IMR-90 (cell line): ENCODE data around the gene CATSPER1. TPM values are rescaled to one million over a fixed set of nuclear protein-coding genes. Genes with fewer than 3 reads are reported as not detected.
A peak's percentile ranks its signal among the peaks of the same experiment; 100 is the strongest.

ENCODE experiments used
- ATAC-seq: fragments of 200-7000 bp; cut with Tn5 transposase; 2 replicates; pipeline ENCODE4 v1.9.1; 2020; ENCODE audit warnings: low read depth, mild to moderate bottlenecking, moderate library complexity
- BruUV-seq: library from RNA; stranded (reverse); fragments of 400-500 nt; replicated peaks from 2 replicates; lab custom pipeline; 2021; lab: Mats Ljungman, UMichigan
- CTCF ChIA-PET: fragments of 300-600 bp; formaldehyde crosslinking; extraction: SDS; loops from one replicate; lab custom pipeline; 2021; ENCODE audit warnings: antibody characterized with exemption; lab: Yijun Ruan, JAX
- POLR2A ChIA-PET: fragments of 300-600 bp; sonication (Branson Sonifier 250); formaldehyde crosslinking; loops from one replicate; lab custom pipeline; 2022; ENCODE audit warnings: antibody characterized with exemption; ENCODE audit not compliant: unreplicated experiment; lab: Charles Lee
- DNase-seq: peaks from one replicate; pipeline ENCODE4 v3.0.0; 2013
- H2AFZ ChIP-seq: replicated peaks from 2 replicates; pipeline ENCODE3; 2013; ENCODE audit warnings: low read length, mild to moderate bottlenecking; ENCODE audit not compliant: poor library complexity
- H2AK5ac ChIP-seq: 2 replicates; pipeline ENCODE4 v1.6.1; 2013; ENCODE audit warnings: low read depth, low read length, inconsistent platforms
- H2AK9ac ChIP-seq: replicated peaks from 2 replicates; pipeline ENCODE3; 2013; ENCODE audit warnings: mild to moderate bottlenecking, low read depth, low read length, moderate library complexity; ENCODE audit not compliant: poor library complexity
- H2BK120ac ChIP-seq: 2 replicates; pipeline ENCODE4 v1.6.1; 2013; ENCODE audit warnings: low read depth, low read length, inconsistent platforms
- H2BK15ac ChIP-seq: 3 replicates; pipeline ENCODE4 v1.6.1; 2013; ENCODE audit warnings: low read depth, low read length, inconsistent platforms
- H2BK20ac ChIP-seq: 2 replicates; pipeline ENCODE4 v1.6.1; 2013; ENCODE audit warnings: low read depth, mild to moderate bottlenecking, inconsistent platforms, low read length, moderate library complexity
- H2BK5ac ChIP-seq: 2 replicates; pipeline ENCODE4 v1.6.1; 2013; ENCODE audit warnings: mild to moderate bottlenecking, low read depth, low read length, inconsistent platforms; ENCODE audit not compliant: poor library complexity, severe bottlenecking
- H3K14ac ChIP-seq: replicated peaks from 2 replicates; pipeline ENCODE4 v1.6.1; 2013; ENCODE audit warnings: low read depth, low read length, inconsistent platforms
- H3K18ac ChIP-seq: 2 replicates; pipeline ENCODE4 v1.6.1; 2013; ENCODE audit warnings: low read depth, low read length, control low read depth
- H3K23ac ChIP-seq: 2 replicates; pipeline ENCODE4 v1.6.1; 2013; ENCODE audit warnings: low read depth, low read length, inconsistent platforms
- H3K27ac ChIP-seq: 2 replicates; pipeline ENCODE4 v1.5.1; 2013; ENCODE audit warnings: mild to moderate bottlenecking, control low read depth, low read length; ENCODE audit not compliant: insufficient read depth
- H3K27me3 ChIP-seq: 2 replicates; pipeline ENCODE4 v1.6.1; 2013; ENCODE audit warnings: low read length; ENCODE audit not compliant: control insufficient read depth, insufficient read depth
- H3K36me3 ChIP-seq: 2 replicates; pipeline ENCODE4 v1.6.1; 2013; ENCODE audit warnings: low read length, mixed read lengths; ENCODE audit not compliant: control insufficient read depth, insufficient read depth
- H3K4ac ChIP-seq: 2 replicates; pipeline ENCODE4 v1.6.1; 2013; ENCODE audit warnings: low read depth, low read length, inconsistent platforms
- H3K4me1 ChIP-seq: 2 replicates; pipeline ENCODE4 v1.6.1; 2013; ENCODE audit warnings: low read length, mixed read lengths; ENCODE audit not compliant: control insufficient read depth, insufficient read depth
- H3K4me2 ChIP-seq: 2 replicates; pipeline ENCODE4 v1.6.1; 2013; ENCODE audit warnings: low read depth, mild to moderate bottlenecking, control low read depth, low read length, moderate library complexity
- H3K4me3 ChIP-seq: 2 replicates; pipeline ENCODE4 v1.5.1; 2013; ENCODE audit warnings: low read depth, mild to moderate bottlenecking, control low read depth, low read length, moderate library complexity; ENCODE audit not compliant: insufficient read depth
- H3K56ac ChIP-seq: 2 replicates; pipeline ENCODE4 v1.6.1; 2013; ENCODE audit warnings: low read length, inconsistent platforms; ENCODE audit not compliant: insufficient read depth; ENCODE audit errors: extremely low read depth
- H3K79me1 ChIP-seq, 2 experiments: 2 replicates each; pipeline ENCODE4 v1.6.1; 2013; ENCODE audit warnings: low read length in 2 of 2, inconsistent platforms in 1 of 2, low read depth in 1 of 2
- H3K9ac ChIP-seq: 2 replicates; pipeline ENCODE4 v1.6.1; 2013; ENCODE audit warnings: low read depth, low read length, control low read depth
- H3K9me1 ChIP-seq: 2 replicates; pipeline ENCODE4 v1.6.1; 2013; ENCODE audit warnings: low read length, inconsistent platforms; ENCODE audit not compliant: insufficient read depth
- H3K9me3 ChIP-seq: 2 replicates; pipeline ENCODE4 v1.6.1; 2013; ENCODE audit warnings: low read length; ENCODE audit not compliant: control insufficient read depth, insufficient read depth
- H4K20me1 ChIP-seq: 2 replicates; pipeline ENCODE4 v1.6.1; 2013; ENCODE audit warnings: low read length, inconsistent platforms; ENCODE audit not compliant: insufficient read depth
- H4K5ac ChIP-seq: 2 replicates; pipeline ENCODE4 v1.6.1; 2013; ENCODE audit warnings: mild to moderate bottlenecking, low read depth, low read length, control low read depth
- H4K8ac ChIP-seq, 2 experiments: 2 replicates each; pipeline ENCODE4 v1.6.1; 2013; ENCODE audit warnings: low read depth in 2 of 2, low read length in 2 of 2, control low read depth in 1 of 2, inconsistent platforms in 1 of 2
- H4K91ac ChIP-seq: 2 replicates; pipeline ENCODE4 v1.6.1; 2013; ENCODE audit warnings: low read depth, low read length, inconsistent platforms; ENCODE audit not compliant: insufficient read depth
- CHD1 ChIP-seq: IDR thresholded peaks from 2 replicates; pipeline ENCODE4 v1.6.1; 2012; ENCODE audit warnings: low read depth, low read length, improper control_type of control experiment
- NFE2L2 ChIP-seq: fragments of 150-350 bp; IDR thresholded peaks from 2 replicates; pipeline ENCODE4 v1.6.1; 2016; ENCODE audit warnings: low read depth, mild to moderate bottlenecking, low read length
- WGBS, 2 experiments: methylation state at CpG; one replicate each; pipeline versions ENCODE4 v1.1.5 to v1.1.7; 2013; ENCODE audit warnings: missing lambda C conversion rate in 2 of 2; ENCODE audit not compliant: insufficient read length in 1 of 2; ENCODE audit errors: extremely low coverage in 2 of 2; 5-methylcytosine and 5-hydroxymethylcytosine counted together
- dilution Hi-C: fragments of 300-500 bp; cut with HindIII; formaldehyde crosslinking; loops from one replicate; pipeline ENCODE4 v1.14.3; 2018; ENCODE audit warnings: low sequenced_read_pairs; ENCODE audit not compliant: unreplicated experiment
- in situ Hi-C: fragments of 300-500 bp; cut with MboI; formaldehyde crosslinking; loops from 3 replicates; pipeline ENCODE4 v1.14.3; 2019; ENCODE audit warnings: low sequenced_read_pairs, inconsistent platforms, mixed read lengths
- intact Hi-C: fragments of 100-400 bp; cut with micrococcal nuclease; formaldehyde crosslinking; loops from 2 replicates; pipeline ENCODE4 v1.10.0; 2022
- polyA plus RNA-seq, 3 experiments: library from polyadenylated mRNA; depleted of rRNA; stranded (reverse); fragments of >200 nt; gene quantifications; 2 replicates each; pipeline ENCODE4 v1.2.3, GENCODE V29; 2012; ENCODE audit warnings: low replicate concordance in 1 of 3
- total RNA-seq: library from RNA; depleted of rRNA; stranded (reverse); fragments of >200 nt; gene quantifications from 2 replicates; pipeline ENCODE4 v1.2.3, GENCODE V29; 2012

Gene CATSPER1
- total and polyA plus RNA-seq, 2 of the 4 experiments (the other 2 are of a cell fraction), result 0.18 to 0.91 TPM

DNA sequence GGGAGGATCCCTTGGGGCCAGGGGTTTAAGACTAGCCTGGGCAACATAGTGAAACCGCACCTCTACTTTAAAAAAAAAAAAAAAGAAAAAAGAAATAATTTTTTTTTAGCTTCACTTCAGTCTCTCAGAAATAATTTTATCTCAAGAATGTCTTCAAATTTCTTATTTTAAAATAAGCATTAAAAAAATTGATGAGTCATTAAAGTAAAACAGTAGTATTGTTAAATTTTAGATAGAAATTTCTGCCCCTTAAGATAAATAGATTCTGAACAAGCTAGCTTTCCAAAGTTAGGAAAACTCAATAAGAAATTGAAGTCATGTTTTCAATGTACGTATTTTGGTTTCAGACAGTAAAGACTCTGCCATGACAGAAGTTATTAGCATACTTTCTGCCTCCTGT, 36.1 kb upstream of the CATSPER1 start:
- BruUV-seq, result no TSS peak
- no peaks in the 10 kb centered on the region for H3K9me3 ChIP-seq
- intact Hi-C loops, result no loop called here
- ATAC-seq, result no peak
- H2AFZ ChIP-seq, result no peak overlapping the region
- no peak overlapping the region for H4K8ac ChIP-seq
- no peak overlapping the region for H3K23ac ChIP-seq
- no peaks in the 10 kb centered on the region for H3K27me3 ChIP-seq
- no peak overlapping the region for H3K4me2 ChIP-seq
- no peak overlapping the region for H3K14ac ChIP-seq
- H2AK5ac ChIP-seq, result no peak overlapping the region
- H3K4me1 ChIP-seq, result no peaks in the 10 kb centered on the region
- TF ChIP-seq CHD1 (no peak), NFE2L2 (peak; percentile 22; the same call in 1 of the 2 replicates)
- ChIA-PET CTCF (no interaction called here), POLR2A (interaction anchor here (0.6 kb wide), 1 partner anchor 53 kb away, joined by 3 read pairs; no protein-coding TSS in a partner anchor)
- H4K20me1 ChIP-seq, result peaks cover 6% of the 10 kb centered on the region
- H2BK120ac ChIP-seq, result no peak overlapping the region
- H3K18ac ChIP-seq, result no peak overlapping the region
- DNase-seq, result no peak
- H3K27ac ChIP-seq, result no peak overlapping the region
- H3K56ac ChIP-seq, result no peak overlapping the region
- H4K5ac ChIP-seq, result no peak overlapping the region
- no peak overlapping the region for H3K9ac ChIP-seq
- no peaks in the 10 kb centered on the region for H3K9me1 ChIP-seq
- H3K4ac ChIP-seq, result no peak overlapping the region
- dilution Hi-C loops, result no loop called here
- H2BK15ac ChIP-seq, result no peak overlapping the region
- peaks cover 68% of the 10 kb centered on the region for H3K36me3 ChIP-seq
- H2BK20ac ChIP-seq, result no peak overlapping the region
- no peak overlapping the region for H2AK9ac ChIP-seq
- no CpG with 5 or more reads among the region's 2 CpGs for WGBS, 2 experiments
- no peak overlapping the region for H2BK5ac ChIP-seq
- H4K91ac ChIP-seq, result no peak overlapping the region
- in situ Hi-C loops, result no loop called here
- H3K79me1 ChIP-seq, result peaks cover 43 to 50% of the 10 kb centered on the region in 2 experiments
- H3K4me3 ChIP-seq, result no peak overlapping the region
